NCI-H1930 (cell line): ENCODE measurements around the gene CASP2.
"Not testable (repeated sequence)": the region's sequence is repeated elsewhere in the genome, so short reads cannot be mapped to it uniquely, and the experiment has no call there.

Source experiments
- DNase-seq, 2 experiments: peaks; one replicate each; lab custom pipeline; 2025; lab: John Stamatoyannopoulos, UW

CASP2 gene

DNA sequence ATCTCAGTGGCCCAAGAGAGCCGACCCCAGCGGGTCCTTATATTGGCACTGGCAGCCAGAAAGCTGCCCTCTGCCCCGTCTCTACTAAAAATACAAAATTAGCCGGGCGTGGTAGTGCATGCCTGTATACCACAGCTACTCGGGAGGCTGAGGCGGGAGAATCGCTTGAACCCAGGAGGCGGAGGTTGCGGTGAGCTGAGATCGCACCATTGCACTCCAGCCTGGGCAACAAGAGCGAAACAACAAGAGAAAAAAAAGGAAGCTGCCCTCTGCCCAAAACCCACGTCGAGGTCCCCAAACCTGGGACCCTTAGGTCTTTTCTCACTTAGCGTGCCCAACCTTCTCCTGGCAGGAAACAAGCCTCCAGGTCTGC is 24.0 kb upstream of the CASP2 start:
- not testable (repeated sequence) for DNase-seq

DNA sequence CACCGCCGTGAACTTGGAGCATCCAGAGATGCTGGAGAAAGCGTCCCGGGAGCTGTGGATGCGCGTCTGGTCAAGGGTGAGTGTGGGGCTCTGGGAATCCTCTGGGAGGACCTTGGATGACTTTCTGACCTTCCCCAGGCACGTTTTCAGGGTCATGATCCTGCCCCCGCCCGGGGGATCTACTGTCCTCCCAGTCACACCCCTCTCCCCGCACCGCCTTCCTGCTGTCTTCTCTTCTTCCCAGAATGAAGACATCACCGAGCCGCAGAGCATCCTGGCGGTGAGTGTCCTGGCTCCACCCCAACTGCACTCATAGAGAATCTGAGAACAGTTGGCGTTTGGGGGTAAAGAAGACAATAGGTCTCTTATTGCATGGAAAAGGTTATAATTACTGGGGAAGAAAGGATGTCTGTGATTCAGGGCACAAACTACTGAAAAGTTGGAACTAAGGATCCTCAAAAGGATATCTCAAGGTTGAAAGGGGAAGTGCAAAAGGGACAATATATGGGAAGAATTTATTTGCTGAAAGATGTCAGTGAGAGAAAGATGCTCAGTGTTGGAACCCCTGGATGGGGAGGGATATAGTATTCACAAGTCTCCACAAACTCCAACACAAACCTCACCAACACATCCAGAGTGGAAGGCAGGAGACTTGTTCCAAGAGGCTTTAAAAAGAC is 23.0 kb upstream of the CASP2 start:
- DNase-seq = no peak

DNA sequence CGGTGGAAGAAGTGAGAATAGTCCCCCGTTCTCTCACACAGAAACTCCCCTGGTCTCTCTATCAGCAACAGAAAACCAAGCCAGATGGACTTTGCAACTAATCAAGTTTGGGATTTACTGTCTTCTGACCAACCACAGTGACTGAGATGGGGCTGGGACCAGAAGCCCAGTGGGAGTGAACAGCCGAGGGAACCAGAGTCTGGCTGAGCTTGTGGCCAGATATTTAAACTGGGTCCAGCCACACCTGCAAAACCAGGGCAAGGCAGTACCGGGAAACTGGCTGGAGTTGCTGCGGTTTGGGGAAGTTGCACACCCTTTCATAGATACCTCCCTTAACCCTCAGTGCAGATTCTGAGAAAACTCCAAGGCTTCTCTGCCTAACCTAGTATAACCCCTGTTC is 18.9 kb upstream of the CASP2 start:
- no peak for DNase-seq

DNA sequence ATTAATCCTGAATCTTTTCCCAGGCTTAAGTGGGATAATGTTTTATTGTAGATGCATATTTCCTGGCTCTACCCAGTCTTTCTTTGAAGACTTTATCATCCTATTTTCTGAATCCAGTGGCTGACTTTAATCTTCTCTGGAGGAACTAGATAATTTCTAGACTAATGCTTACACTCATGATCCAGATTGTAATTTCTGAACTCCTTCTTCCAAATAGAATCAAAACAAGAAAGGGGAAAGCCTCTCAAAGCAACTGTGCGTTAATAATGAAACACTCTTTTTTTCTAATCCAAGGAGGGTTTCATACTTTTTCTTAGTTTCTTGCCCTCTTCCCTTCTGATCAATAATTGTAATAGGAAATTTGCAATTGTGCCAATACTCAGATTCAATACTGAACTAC is 16.9 kb upstream of the CASP2 start:
- DNase-seq = no peak

DNA sequence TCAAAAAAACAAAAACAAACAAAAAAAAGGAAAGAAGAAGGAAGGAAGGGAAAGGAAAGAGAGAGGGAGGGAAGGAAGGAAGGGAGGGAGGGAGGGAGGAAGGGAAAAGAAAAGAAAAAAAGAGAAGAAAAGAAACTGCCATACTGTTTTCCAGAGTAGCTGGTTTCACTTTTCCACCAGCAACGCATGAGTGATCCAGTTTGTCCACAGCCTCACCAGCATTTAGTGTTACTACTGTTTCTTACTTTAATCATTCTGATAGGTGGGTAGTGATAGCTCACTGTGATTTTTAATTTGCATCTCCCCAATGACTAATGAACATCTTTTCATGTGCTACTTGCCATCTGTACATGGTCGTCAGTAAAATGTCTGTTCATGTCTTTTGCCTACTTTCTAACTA is 15.3 kb upstream of the CASP2 start:
- no peak for DNase-seq

DNA sequence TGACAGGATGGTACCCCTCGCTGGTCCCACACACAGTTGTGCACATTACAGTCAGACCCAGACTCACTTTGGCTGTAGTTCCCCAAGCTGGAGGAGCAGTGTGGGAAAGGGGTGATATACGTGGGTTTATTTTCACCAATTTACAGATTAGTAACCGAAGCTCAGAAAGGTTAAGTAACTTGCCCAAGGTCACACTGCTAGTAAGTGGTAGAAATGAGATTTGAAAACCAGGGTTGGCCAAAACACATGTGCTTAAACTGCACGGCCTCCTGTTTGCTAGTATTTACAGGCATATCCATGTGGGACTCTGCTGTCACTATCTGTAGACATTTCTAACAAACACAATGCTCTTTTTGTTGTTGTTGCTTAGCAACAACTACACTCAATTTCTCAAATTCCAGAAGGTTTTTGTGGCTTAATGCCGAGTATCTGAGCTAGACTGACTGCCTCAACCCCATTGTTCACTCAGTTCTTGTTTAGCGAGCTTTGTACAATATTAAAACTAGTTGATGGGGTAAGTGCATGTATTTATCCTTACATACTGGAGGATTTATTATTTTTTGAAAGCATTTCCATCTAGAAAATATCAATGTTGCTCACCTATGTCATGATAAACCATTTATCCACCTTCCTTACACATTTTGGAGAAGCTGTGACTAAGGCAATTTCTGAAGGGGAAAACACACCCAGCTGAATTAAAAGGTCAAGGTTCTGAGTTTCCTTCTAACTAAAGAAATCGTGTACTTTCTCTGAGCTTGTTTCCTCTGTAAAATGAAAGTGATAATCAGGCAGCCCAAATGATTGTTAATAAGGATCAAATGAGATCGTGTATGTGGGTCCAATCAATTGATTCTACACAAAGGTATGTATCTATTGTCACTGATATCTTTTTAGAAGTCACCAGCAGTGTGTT is 8.7 kb upstream of the CASP2 start:
- DNase-seq = no peak

DNA sequence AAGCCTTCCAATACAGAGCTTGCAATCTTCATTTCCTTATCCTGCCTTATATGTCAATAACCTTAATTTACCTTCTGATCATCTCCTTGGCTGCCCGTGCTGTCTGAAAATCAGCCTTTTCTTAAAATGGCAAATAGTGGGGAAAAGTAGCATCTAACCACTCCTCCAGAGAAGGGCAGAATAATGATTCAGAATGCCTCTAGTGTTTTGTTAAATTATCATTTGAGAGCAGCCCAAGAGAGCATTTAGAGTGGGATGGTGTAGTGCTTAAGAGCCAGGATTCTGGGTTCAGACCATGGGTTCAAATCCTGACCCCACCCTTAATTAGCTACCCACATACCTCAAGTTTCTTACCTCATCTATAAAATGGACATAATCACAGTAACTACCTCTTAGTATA is 8.0 kb upstream of the CASP2 start:
- DNase-seq = no peak

DNA sequence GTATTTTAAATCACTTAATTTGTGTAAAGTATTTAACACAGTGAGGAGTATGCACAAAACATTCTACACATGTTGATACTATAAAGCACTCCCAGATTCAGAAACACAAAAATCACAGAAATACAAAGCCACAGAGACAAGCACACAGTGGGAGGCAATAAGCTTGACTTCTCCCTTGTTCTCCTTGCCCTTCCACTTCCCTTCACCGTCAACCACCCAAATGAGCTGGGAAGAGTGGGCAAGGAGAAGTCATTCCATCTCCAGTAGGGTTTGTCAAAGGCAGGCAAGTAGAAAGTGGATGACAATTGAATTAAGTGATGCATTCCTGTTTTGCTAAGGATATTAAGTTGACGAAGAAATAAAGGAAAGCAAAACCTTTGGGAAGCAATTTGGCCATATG is 7.6 kb upstream of the CASP2 start:
- DNase-seq = no peak

DNA sequence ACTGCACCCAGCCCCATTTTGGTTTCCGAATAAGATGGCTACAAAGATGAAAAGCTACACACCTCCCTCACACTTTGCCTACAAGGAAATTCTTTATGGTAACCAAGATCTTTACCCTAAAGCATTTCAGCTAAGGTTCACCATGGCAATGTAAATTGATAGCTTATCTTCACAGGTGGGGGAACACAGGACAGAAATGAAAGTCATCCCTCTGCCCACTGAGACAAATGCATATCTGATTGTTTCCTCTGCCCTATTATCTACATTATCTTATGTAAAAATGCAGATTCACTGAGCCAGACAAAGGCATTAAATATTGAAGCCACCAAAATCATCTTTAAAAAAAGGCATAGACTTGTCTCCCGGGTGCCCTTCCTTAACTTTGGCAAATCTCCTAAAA is 6.6 kb upstream of the CASP2 start:
- no peak for DNase-seq

DNA sequence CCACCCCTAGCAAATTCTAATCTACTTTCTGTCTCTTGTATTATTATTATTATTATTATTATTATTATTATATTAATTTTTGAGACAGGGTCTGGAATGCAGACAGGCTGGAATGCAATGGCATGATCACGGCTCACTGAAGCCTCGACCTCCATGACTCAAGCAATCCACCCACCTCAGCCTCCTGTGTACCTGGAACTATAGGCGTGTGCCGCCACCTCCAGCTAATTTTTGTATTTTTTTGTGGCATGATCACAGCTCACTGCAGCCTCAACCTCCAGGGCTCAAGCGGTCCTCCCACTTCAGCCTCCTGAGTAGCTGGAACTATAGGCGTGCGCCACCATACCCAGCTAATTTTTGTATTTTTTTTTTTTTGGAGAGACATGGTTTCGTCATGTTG is 6.0 kb upstream of the CASP2 start:
- no peak for DNase-seq

DNA sequence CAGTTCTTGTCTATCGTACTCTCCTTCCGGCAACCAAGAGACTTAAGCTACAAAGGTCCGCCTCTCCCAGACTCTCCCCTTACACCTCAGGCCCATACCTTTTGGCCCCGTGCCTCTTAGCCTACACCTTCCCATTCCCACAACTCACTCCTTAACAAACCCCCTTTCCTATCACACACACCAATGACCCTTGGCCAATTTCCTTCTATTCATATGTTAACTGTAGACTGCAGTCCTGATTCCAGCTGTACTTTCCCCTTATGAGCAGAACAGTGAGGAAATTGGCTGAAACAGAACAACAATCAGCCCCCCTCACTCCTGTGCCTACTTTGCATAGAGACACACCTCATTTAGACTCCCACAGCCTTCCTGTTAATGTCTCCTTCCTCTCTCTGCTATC is 4.8 kb upstream of the CASP2 start:
- DNase-seq = no peak

DNA sequence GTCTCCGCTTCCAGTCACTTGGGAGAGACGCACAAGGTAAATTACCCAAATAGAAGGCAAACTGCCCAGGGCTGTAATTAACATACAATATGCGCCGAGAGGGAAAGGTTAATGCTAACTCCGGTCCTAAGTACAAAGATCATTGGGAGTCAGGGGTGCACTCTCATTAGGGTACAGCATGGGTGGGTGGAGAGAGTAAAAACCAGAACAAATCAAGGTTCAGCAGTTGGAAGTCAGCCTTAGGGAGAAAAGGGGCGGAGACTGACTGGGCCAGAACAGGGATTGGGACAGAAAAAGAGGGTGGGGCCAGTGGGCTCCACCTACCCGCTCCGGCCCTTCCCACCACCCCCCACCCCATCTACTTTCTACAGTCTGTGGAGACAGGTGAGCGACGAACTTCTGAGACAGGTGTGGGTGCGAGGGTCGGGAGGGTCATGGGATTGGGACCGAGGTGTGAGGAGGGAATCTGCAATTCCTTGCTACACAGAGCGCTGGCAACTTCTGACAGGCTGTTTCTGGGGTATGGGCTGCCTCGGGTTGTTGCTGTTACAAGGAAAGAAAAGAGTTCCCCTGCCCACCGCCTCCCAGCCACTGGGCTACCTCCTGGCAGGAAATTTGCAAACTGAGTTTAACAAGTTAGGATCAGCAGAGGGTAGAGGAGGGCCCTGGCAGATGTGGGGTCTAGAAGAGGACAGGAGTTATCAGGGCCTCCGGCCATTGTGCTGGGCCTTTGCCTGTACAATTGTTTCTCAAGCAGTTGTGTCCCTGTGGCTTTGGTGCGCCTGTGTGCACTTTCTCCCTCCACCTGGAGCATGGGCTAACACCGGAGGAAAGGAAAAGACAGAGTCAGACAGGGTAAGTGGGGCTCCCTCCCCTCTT is 3.3 kb upstream of the CASP2 start, which contains the start of gene TMEM139:
TMEM139 (plus strand) TSS at position 368 of the 879 bp plus-strand sequence. CDS start 1,000 bp downstream, outside the sequence.
- no peak for DNase-seq

DNA sequence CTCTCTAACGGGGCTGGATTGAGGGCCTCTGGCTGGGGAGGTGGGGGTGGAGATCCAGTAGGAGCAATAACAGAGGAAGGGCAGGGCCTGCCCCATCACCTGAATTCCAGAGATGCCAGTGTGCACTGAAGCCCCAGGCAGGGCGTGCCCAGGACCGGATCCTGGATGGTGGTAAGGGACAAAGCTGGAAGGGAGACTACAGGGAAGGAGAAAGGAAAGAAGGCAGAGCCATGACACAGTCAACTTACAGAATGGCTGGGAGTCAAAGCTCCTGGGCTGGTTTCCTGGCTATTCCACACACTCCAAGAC is 2.7 kb upstream of the CASP2 start:
- DNase-seq = no peak

DNA sequence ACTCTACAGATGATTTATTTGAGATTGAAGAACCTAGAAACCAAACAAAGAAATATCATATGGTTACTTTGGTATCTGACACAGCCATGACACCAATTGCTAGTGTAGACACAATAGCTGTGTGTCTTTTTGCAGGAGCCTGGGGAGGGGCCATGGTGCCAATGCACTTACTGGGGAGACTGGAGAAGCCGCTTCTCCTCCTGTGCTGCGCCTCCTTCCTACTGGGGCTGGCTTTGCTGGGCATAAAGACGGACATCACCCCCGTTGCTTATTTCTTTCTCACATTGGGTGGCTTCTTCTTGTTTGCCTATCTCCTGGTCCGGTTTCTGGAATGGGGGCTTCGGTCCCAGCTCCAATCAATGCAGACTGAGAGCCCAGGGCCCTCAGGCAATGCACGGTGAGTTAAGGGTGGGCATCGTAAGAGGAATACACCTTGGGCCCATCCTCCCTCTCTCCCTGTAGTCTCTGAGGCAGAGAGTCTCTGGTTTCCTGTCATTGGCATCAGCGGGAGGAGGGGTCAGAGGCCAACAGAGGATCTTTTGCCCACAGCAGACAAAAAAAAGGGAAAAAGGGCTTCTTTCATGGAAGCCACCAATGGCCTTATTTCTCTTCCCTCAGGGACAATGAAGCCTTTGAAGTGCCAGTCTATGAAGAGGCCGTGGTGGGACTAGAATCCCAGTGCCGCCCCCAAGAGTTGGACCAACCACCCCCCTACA is 2.2 kb upstream of the CASP2 start:
- no peak for DNase-seq

DNA sequence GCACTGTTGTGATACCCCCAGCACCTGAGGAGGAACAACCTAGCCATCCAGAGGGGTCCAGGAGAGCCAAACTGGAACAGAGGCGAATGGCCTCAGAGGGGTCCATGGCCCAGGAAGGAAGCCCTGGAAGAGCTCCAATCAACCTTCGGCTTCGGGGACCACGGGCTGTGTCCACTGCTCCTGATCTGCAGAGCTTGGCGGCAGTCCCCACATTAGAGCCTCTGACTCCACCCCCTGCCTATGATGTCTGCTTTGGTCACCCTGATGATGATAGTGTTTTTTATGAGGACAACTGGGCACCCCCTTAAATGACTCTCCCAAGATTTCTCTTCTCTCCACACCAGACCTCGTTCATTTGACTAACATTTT is 1.6 kb upstream of the CASP2 start:
- DNase-seq = no peak

DNA sequence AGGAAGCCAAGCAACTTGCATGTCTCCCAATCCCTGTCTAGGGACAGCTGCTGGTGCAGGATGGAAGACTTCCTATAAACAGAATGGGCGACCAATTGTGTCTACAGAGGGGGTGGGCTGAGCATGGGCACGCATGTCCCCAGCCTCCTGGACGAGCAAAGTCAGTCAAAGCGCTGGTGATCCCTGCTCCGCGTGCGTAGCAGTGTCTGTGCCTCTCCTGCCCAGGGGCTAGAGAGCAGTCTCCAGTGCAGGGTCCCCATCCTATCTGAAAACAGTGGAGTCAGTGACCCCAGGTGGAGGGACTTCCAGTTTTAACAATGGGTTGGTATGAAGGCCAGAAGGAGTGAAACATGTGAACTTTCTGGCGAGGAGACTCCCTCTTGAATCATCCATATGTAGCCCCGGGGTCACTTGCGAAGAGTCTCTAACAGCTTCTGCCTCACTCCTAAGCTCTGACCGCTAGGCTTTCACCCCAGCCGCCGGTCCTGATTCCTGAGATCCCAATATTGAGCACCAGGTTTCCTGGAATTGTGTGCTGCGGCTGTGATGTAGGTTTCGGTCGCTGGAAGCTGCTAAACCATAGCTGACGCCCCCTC is 714 bp upstream of the CASP2 start:
- no peak for DNase-seq

DNA sequence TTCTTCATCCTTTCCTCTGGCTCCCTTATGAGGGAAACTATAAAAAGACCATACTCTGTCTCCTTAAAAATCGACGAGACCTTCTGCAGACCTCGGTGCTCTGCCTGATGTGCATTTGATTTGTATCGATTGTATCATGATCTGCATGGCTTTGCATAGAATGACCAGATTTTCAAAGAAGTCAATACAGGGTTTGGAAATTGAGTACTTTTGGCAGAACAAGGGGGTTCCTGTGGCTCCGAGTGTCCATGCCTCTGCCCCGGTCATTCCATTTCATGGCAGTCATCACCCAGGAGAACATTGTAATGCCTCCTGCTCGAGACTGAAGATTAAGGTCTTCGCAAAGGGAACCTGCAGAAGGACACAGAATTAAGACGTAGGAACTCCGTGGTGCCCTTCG is 685 bp downstream of the CASP2 start:
- DNase-seq = no peak

DNA sequence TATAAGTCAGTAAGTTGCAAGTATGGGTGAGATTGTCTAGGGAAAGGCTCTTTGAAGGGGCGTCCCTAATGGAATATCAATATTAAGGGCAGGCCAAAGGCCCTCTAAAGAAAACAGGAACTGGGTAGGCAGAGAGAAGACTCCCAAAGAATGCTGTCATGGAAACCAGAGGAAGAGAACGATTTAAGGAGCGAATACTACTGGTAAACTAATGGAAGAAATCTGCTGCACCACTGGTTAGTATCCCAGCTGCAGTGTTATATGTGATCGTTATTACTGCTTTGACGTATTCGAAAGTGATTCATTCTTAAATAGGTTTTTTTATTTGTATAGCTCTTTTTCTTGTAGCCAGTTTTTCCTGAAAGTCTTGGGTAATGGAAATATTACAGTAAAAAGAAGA is 1.3 kb downstream of the CASP2 start:
- DNase-seq = no peak

DNA sequence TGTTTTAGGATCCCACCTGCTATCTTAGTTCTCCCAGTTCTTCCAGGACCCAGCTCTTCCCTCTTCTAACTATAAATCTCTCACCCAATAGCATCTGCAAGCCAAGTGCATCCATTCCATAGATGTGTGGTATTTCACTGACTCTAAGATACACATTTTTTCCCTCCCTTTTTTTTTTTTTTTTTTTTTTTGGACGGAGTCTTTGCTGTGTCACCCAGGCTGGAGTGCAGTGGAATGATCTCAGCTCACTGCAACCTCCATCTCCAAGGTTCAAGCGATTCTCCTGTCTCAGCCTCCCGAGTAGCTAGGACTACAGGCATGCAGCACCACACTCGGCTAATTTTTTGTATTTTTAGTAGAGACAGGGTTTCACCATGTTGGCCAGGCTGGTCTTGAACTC is 1.7 kb downstream of the CASP2 start:
- not testable (repeated sequence) for DNase-seq

DNA sequence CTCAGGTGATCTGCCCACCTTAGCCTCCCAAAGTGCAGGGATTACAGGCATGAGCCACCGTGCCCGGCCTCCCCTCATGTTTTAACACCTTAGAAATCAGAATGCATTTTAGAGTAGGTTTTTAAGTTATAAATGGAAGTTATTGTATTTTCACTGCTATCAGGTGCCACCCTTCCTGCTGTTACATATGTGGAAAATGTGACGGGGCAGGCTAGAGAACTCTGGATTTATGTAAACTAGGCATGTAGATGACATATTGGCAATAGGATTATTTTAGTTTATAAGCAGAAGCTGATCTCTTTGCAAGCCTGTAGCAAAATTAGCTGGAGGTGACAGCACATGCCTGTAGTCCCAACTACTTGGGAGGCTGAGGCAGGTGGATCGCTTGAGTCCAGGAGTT is 2.1 kb downstream of the CASP2 start:
- no peak for DNase-seq

DNA sequence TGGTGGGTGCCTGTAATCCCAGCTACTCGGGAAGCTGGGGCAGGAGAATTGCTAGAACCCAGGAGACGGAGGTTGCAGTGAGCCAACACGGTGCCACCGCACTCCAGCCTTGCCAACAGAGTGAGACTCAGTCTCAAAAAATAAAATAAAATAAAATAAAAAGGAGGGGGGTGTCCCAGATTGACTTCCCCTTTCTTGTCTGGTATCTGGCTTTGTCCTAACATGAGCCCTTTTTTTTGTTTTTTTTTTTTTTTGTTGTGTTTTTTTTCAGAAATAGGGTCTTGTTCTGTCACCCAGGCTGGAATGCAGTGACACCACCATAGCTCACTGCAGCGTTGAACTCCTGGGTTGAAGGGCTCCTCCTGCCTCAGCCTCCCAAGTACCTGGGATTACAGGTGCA is 4.7 kb downstream of the CASP2 start:
- no peak for DNase-seq

DNA sequence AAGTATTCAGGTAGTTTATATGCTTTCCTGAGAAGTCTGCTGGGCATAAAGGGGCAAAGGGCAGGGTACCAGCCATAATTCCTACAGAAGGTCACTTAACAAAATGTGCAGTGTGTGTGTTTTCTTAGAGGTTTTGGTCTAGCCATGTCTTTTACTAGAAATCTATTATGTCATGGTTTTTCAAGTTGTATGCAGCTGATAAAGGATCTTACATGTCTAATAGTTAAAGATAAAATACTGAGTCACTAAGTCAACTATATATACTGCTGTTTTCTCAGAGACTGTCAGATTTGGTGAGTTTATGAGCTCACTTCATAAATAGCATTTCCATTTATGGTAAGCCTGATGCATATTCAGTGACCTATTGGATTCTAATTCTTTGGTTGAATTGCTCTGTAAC is 7.7 kb downstream of the CASP2 start:
- no peak for DNase-seq
